K562 (cell line): ENCODE results near the gene ZBTB22. TPM values are rescaled to one million over a fixed set of nuclear protein-coding genes. Genes with fewer than 3 reads are reported as not detected.

Experiments used
- ARID3A ChIP-seq: IDR thresholded peaks from 2 replicates; pipeline ENCODE4 v1.6.1; 2012; ENCODE audit warnings: low read depth, low read length, improper control_type of control experiment, borderline replicate concordance
- ATF3 ChIP-seq, 2 experiments: fragments of 450-650 bp in 1 of 2; sonication (generic) in 1 of 2; formaldehyde crosslinking in 1 of 2; IDR thresholded peaks in 1 of 2; conservative IDR thresholded peaks in 1 of 2; 2 replicates each; pipeline versions ENCODE4 v1.6.1 to v1.8.1; 2016 to 2023; ENCODE audit warnings: mild to moderate bottlenecking in 2 of 2, moderate library complexity in 2 of 2, inconsistent platforms in 1 of 2, missing genetic modification reagents in 1 of 2
- CEBPB ChIP-seq: fragments of 450-650 bp; IDR thresholded peaks from 2 replicates; pipeline ENCODE4 v1.6.1; 2016; ENCODE audit warnings: missing genetic modification characterization, missing compliant biosample characterization
- DDX20 ChIP-seq: fragments of 450-650 bp; IDR thresholded peaks from 2 replicates; pipeline ENCODE4 v1.6.1; 2016; ENCODE audit warnings: missing genetic modification characterization, low read depth, mild to moderate bottlenecking, missing compliant biosample characterization, moderate library complexity
- FIP1L1 ChIP-seq: fragments of 200-400 bp; formaldehyde crosslinking; IDR thresholded peaks from 2 replicates; pipeline ENCODE4 v1.6.1; 2018; ENCODE audit warnings: mild to moderate bottlenecking, low read depth, low read length; ENCODE audit not compliant: poor library complexity, severe bottlenecking
- FOXK2 ChIP-seq, 2 experiments: fragments of 450-650 bp; IDR thresholded peaks in 1 of 2; conservative IDR thresholded peaks in 1 of 2; 2 replicates each; pipeline ENCODE4 v1.6.1; 2016; ENCODE audit warnings: low read depth in 2 of 2, mild to moderate bottlenecking in 1 of 2
- HMGN3 ChIP-seq: IDR thresholded peaks from 2 replicates; pipeline ENCODE4 v1.6.1; 2011; ENCODE audit warnings: borderline replicate concordance, low read depth, mild to moderate bottlenecking, mixed read lengths, low read length; ENCODE audit not compliant: insufficient read length; ENCODE audit errors: extremely low read depth
- HSF4 ChIP-seq: fragments of 250-450 bp; sonication (Bioruptor Pico); IDR thresholded peaks from 2 replicates; pipeline ENCODE4 v2.1.2; 2022; ENCODE audit warnings: mild to moderate bottlenecking, moderate library complexity, borderline replicate concordance
- IFI16 ChIP-seq: fragments of 250-450 bp; sonication (Bioruptor Pico); IDR thresholded peaks from 2 replicates; pipeline ENCODE4 v2.1.2; 2022; ENCODE audit warnings: mild to moderate bottlenecking, inconsistent platforms
- KDM2B ChIP-seq: fragments of 250-450 bp; sonication (Bioruptor Pico); IDR thresholded peaks from 2 replicates; pipeline ENCODE4 v1.8.0; 2021; ENCODE audit warnings: mild to moderate bottlenecking, moderate library complexity
- KLF13 ChIP-seq: fragments of 450-650 bp; IDR thresholded peaks from 2 replicates; pipeline ENCODE4 v1.6.1; 2016; ENCODE audit warnings: missing genetic modification characterization, low read depth, mild to moderate bottlenecking, missing compliant biosample characterization, moderate library complexity, borderline replicate concordance
- NFIC ChIP-seq: fragments of 450-650 bp; IDR thresholded peaks from 2 replicates; pipeline ENCODE4 v1.6.1; 2017; ENCODE audit warnings: mild to moderate bottlenecking, inconsistent platforms
- NFIX ChIP-seq: fragments of 250-450 bp; sonication (Bioruptor Pico); IDR thresholded peaks from 2 replicates; pipeline ENCODE4 v1.4.0; 2020; ENCODE audit warnings: low read depth, mild to moderate bottlenecking, moderate library complexity
- NR2C2 ChIP-seq, 2 experiments: fragments of 200-800 bp in 1 of 2; sonication (Bioruptor generic) in 1 of 2; sonication (generic) in 1 of 2; formaldehyde crosslinking in 1 of 2; IDR thresholded peaks; 2 replicates each; pipeline versions ENCODE4 v1.6.1 to v1.8.0; 2016 to 2022; ENCODE audit warnings: mild to moderate bottlenecking in 1 of 2, missing compliant biosample characterization in 1 of 2, missing genetic modification characterization in 1 of 2, missing genetic modification reagents in 1 of 2
- POLR2AphosphoS2 ChIP-seq: IDR thresholded peaks from 2 replicates; pipeline ENCODE4 v1.6.1; 2012; ENCODE audit warnings: low read length, improper control_type of control experiment
- PTBP1 ChIP-seq: fragments of 200-400 bp; formaldehyde crosslinking; IDR thresholded peaks from 2 replicates; pipeline ENCODE4 v1.6.1; 2017; ENCODE audit warnings: low read depth, low read length
- SMARCC2 ChIP-seq: fragments of 450-650 bp; IDR thresholded peaks from 2 replicates; pipeline ENCODE4 v1.6.1; 2017; ENCODE audit warnings: antibody characterized with exemption, moderate library complexity, mild to moderate bottlenecking, low read depth
- SREBF2 ChIP-seq: sonication (generic); formaldehyde crosslinking; IDR thresholded peaks from 2 replicates; pipeline ENCODE4 v1.4.0; 2020; ENCODE audit warnings: mild to moderate bottlenecking, missing genetic modification reagents
- SRSF7 ChIP-seq: fragments of 200-400 bp; formaldehyde crosslinking; optimal IDR thresholded peaks from 2 replicates; pipeline ENCODE3; 2017; ENCODE audit warnings: mild to moderate bottlenecking, low read depth, low read length
- ZNF217 ChIP-seq: sonication (generic); formaldehyde crosslinking; IDR thresholded peaks from 2 replicates; pipeline ENCODE4 v1.8.0; 2022; ENCODE audit warnings: mild to moderate bottlenecking, missing genetic modification reagents
- ZNF707 ChIP-seq: fragments of 250-450 bp; sonication (Bioruptor Pico); conservative IDR thresholded peaks from 2 replicates; pipeline ENCODE4 v1.8.0; 2022; ENCODE audit warnings: inconsistent platforms, mild to moderate bottlenecking, moderate library complexity
- ZNF766 ChIP-seq: fragments of 200-800 bp; sonication (Bioruptor generic); conservative IDR thresholded peaks from 2 replicates; pipeline ENCODE4 v1.6.1; 2016; ENCODE audit warnings: missing genetic modification characterization, missing compliant biosample characterization
- ZNF780A ChIP-seq: fragments of 250-450 bp; sonication (Bioruptor Pico); IDR thresholded peaks from 2 replicates; pipeline ENCODE4 v1.5.0; 2021; ENCODE audit warnings: mild to moderate bottlenecking
- polyA plus RNA-seq, 8 experiments: library from polyadenylated mRNA; depleted of rRNA in 4 of 8; stranded (reverse) in 5 of 8; unstranded in 3 of 8; fragments of >200 nt; fragmentation: Nextera tagmentation in 2 of 8; fragmentation: Illumina TruSeq in 1 of 8; extraction: Ambion mirVana in 2 of 8; extraction: Trizol in 1 of 8; gene quantifications; 2 replicates each; pipeline versions ENCODE4 v1.2.1 to v1.2.3, GENCODE V29; 2011 to 2014; ENCODE audit warnings: inconsistent platforms in 1 of 8, missing spikeins in 1 of 8
- total RNA-seq, 7 experiments: library from RNA; depleted of rRNA in 6 of 7; stranded (reverse); fragments of >200 nt in 6 of 7; fragmentation: Illumina TruSeq in 2 of 7; extraction: Trizol in 2 of 7; gene quantifications; 2 replicates each; pipeline versions ENCODE4 v1.2.1 to v1.2.3, GENCODE V29; 2011 to 2021; ENCODE audit warnings: low replicate concordance in 1 of 7
- TF ChIP-seq, protein P1 (sequence below): sonication (generic); formaldehyde crosslinking; IDR thresholded peaks from 2 replicates; pipeline ENCODE4 v1.8.0; 2022; ENCODE audit warnings: missing genetic modification reagents, mild to moderate bottlenecking, borderline replicate concordance

The ZBTB22 gene
- total and polyA plus RNA-seq, 9 of the 15 experiments (the other 6 are each of a cell fraction or from before 2014, with no cell fraction given) = 0.21 to 11.9 (median 7.1) TPM

- TF ChIP-seq PTBP1 (peak; percentile 93), ARID3A (0 out of 2 replicates have a peak, but pooled peaks have one; percentile 7), NR2C2 (CRISPR knock-in tag; IDR thresholded peaks at IDR 0.05) (peak; percentile 73; the same call in 1 of the 2 replicates), NR2C2 (tag; IDR thresholded peaks at IDR 0.05) (peak; percentile 83), DDX20 (no peak), SMARCC2 (no peak), POLR2AphosphoS2 (peak; percentile 98), ZNF707 (no peak), ZNF217 (no peak), IFI16 (CRISPR knock-in tag) (no peak), FIP1L1 (peak; percentile 99), HMGN3 (peak; percentile 99), CEBPB (tag) (no peak), NFIX (CRISPR knock-in tag) (no peak), NFIC (peak; percentile 47), ZNF780A (peak; percentile 81; the same call in 1 of the 2 replicates), SRSF7 (no peak), ATF3 (IDR thresholded peaks at IDR 0.05) (no peak), ATF3 (CRISPR knock-in tag; conservative IDR thresholded peaks at IDR 0.05) (no peak), SREBF2 (CRISPR knock-in tag) (no peak), HSF4 (no peak), KLF13 (tag) (peak; percentile 84; the same call in 1 of the 2 replicates), ZNF766 (CRISPR knock-in tag) (peak; percentile 55; the same call in 1 of the 2 replicates), KDM2B (peak; percentile 30; the same call in 1 of the 2 replicates), FOXK2 (conservative IDR thresholded peaks at IDR 0.05 in 1 of 2, IDR thresholded peaks at IDR 0.05 in 1 of 2; ENCODE audit: low read depth in 2 of 2) (no peak)
- TF ChIP-seq, protein P1, sequence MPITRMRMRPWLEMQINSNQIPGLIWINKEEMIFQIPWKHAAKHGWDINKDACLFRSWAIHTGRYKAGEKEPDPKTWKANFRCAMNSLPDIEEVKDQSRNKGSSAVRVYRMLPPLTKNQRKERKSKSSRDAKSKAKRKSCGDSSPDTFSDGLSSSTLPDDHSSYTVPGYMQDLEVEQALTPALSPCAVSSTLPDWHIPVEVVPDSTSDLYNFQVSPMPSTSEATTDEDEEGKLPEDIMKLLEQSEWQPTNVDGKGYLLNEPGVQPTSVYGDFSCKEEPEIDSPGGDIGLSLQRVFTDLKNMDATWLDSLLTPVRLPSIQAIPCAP (CRISPR knock-in tag) = no peak
Observed at GRCh38 chr6:33276864-33277662, 40.5 kb downstream of the ZBTB22 start, which contains the start of gene B3GALT4 (continued).
